GM18526 (cell line): ENCODE data around the gene KCNH3.

Experiments
- POLR2A ChIP-seq: IDR thresholded peaks from 3 replicates; pipeline ENCODE4 v1.6.1; 2011; ENCODE audit not compliant: insufficient read length; ENCODE audit errors: extremely low read depth

Gene KCNH3

DNA sequence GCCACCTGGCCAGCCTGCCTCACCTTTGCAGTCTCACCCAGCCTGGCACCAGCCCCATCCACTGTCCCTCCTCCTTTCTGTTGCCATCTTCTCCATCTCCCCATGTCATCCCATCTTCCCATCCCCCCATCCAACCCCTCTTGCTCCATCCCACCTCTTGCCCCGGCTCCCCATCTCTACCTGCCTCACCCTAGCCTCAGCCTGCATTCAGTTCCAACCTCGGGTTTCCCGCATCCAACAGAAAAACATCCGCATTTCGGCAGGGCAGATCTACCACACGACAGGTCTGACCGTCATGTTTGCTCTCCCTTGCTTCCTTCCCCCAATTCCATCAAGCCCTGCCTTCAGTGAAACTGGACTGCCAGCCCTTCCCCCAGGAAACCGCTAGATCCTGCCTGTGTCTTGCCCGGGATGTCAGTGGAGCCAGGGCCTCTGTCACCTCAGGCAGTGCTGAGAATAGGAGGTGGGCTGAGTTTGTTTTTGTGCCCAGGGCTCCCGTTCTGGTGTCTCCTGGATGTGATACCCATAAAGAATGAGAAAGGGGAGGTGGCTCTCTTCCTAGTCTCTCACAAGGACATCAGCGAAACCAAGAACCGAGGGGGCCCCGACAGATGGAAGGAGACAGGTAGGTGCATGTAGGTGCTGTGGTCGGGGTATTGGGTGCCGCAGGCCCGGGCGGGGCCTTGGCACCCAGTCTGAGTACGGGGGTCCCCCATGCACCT is 2.5 kb downstream of the KCNH3 start:
- TF ChIP-seq POLR2A = no peak

DNA sequence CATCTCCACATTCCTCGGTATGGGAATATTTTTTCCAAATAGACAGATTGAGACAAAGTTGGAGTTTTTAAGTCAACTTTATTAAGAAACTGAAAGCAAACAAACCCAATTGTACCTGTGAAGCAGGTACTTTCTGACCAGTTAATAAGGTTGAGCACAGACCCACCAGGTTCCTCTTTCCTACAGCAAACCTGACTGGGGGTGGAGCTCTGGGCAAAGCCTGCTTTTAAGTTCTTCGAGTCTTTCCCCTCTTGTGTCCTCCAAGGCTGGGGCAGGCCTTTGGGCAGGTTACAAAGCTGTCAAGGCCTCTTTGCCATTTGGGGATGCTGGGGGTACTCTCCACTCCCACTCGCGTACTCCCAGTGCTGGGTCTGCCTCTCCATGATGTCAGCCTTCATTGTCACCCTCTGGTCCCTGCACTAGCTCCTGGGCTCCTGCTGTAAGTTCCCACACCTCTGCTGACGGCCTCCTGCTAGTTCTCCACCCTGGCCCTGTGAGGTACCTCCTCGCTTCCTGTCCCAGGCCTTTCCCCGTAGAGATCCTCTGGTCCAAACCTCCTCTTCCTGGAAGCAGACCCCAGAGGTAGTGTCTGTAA is 3.2 kb downstream of the KCNH3 start:
- TF ChIP-seq POLR2A = no peak

DNA sequence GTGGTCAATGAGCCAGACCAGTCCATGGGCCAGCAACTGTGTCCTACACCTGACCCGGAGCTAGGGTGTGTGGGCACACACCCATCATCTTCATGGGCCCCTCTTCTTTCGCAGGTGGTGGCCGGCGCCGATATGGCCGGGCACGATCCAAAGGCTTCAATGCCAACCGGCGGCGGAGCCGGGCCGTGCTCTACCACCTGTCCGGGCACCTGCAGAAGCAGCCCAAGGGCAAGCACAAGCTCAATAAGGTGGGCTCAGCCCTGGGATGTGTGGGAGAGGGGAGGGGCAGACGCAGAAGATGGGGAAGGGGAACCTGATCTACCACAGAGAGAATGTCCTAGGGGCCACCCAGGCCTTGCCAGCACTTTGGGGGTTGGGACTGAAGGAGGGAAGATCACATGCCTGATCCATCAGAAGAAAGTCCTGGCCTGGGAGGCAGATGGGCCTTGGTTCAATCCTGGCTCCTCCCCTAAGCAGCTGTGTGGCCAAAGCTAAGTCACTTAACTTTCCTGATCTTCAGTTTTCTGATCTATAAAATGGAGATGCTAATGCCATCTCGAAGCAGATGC is 3.8 kb downstream of the KCNH3 start:
- no peak for TF ChIP-seq POLR2A

DNA sequence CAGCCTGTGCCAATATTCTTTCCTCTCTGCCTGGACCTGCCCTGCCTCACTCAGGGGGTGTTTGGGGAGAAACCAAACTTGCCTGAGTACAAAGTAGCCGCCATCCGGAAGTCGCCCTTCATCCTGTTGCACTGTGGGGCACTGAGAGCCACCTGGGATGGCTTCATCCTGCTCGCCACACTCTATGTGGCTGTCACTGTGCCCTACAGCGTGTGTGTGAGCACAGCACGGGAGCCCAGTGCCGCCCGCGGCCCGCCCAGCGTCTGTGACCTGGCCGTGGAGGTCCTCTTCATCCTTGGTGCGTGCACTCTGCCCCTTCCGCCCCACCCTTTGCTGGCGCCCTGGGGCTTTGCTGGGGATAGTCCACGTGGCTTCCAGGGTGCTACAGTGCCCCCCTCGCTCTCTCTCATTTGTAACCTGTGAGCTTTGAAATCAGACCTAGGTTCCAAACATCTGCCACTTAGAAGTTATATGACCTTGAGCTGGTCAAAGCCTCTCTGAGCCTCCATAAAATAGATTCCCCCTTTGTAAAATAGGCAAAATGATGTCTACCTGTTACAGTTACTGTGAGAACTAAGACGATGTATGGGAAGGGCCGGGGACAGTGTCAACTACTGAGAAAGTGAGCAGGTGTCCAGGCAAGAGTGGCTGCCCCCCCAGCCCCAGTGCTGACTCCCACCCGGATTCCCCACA is 4.5 kb downstream of the KCNH3 start:
- no peak for TF ChIP-seq POLR2A

DNA sequence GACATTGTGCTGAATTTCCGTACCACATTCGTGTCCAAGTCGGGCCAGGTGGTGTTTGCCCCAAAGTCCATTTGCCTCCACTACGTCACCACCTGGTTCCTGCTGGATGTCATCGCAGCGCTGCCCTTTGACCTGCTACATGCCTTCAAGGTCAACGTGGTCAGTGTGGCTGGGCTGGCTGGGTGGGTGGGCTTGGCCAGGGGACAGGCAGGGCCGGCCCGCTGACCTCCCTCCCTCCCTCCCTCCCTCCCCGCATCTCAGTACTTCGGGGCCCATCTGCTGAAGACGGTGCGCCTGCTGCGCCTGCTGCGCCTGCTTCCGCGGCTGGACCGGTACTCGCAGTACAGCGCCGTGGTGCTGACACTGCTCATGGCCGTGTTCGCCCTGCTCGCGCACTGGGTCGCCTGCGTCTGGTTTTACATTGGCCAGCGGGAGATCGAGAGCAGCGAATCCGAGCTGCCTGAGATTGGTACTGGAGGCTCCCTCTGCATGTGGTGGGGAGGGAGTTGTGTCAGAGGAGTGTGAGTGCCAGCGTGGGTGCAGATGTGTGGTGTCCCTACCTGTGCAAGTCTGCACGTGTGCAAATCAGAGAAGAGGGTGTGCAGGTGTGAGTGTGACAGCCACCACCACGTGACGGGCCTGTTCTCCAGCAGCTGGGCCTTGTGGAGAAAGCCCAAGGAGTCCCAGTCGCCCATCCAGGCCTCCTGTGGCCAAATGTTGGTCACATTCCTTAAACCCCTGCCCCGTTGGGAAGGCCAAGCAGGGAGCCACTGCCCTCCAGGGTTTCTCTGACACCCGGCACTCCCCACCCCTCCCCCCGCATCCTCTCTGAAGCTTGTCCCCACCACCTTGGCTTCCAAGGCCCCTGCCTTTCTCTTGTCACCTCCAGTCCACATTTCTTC is 5.3 kb downstream of the KCNH3 start:
- TF ChIP-seq POLR2A = no peak

DNA sequence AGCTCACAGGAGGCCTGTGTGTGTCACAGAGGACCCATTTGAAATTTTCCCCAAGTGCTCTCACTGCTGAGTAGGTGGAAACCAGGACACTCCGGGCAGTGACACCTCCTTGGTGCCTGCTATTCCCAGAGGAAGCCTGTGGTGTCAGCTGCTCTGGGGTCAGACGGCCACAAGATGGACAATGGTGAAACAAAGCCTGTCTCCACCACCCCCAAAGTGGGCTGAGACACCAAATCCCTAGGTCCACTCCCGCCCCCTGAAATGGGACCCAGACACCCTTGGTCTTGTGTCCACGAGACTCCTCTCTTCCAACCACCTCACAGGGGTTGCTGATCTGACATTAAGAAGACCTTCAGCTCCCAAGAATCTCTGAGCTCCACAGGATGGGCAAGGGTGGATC is 7.0 kb downstream of the KCNH3 start:
- TF ChIP-seq POLR2A = no peak

DNA sequence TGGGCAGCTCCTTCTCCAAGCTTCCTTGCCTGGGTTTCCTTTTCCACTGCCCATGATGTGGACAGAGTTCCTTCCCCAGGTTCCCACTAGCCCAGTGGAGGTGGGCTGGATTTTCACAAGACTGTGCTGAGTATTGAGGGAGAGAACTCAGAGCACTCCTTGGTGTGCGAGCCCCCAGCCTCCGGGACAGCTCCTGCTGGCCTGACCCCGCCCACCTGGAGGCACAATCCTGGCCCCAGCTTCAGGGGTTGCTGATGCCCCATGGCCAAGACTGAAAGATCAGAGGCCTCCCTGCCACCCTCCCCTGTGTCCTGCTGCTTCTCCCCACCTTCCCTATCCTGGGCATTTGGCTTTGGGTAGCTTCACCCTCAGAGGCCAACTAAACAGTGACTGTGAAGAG is 7.7 kb downstream of the KCNH3 start:
- TF ChIP-seq POLR2A = no peak

DNA sequence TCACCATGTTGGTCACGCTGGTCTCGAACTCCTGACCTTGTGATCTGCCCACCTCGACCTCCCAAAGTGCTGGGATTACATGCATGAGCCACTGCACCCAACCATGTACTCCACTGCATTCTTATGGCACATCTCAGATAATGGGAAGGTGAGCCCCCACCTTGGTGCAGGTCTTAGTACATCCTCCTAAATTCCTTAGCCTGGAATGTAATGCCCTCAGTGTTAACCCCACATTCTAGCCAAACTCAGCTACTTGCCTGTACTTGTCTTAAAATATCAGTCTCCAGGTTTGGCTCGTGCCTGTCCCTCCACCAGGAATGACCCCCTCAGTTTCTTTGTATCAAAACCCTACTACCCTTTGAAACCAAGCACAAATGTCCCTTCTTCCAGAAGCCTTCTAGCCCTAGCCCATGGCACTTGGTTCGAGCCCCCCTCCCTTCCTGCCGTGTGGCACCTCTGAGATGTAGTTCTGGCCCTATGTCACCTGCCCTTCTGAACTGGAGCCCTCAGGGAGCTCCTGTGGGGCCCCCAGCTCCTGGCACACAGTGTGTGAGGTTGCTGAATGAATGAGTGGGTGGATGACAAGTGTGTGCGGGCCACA is 8.4 kb downstream of the KCNH3 start:
- TF ChIP-seq POLR2A = no peak

DNA sequence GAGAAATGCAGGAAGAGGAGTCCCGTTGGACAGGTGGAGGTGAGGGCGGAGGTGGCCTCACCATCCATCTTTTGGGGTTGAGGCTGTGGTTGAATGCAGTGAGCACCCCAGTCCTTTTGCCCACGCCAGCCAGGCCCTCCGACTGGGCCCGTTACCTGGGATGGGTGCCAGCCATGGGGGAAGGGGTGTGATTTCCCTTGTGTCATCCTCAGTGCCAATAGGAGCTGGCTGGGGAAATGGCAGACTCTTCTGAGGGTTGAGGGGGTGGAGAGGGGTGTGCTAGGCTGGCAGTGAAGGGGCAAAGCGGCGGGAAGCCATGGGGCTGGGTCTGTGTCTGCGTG is 9.6 kb downstream of the KCNH3 start:
- no peak for TF ChIP-seq POLR2A

DNA sequence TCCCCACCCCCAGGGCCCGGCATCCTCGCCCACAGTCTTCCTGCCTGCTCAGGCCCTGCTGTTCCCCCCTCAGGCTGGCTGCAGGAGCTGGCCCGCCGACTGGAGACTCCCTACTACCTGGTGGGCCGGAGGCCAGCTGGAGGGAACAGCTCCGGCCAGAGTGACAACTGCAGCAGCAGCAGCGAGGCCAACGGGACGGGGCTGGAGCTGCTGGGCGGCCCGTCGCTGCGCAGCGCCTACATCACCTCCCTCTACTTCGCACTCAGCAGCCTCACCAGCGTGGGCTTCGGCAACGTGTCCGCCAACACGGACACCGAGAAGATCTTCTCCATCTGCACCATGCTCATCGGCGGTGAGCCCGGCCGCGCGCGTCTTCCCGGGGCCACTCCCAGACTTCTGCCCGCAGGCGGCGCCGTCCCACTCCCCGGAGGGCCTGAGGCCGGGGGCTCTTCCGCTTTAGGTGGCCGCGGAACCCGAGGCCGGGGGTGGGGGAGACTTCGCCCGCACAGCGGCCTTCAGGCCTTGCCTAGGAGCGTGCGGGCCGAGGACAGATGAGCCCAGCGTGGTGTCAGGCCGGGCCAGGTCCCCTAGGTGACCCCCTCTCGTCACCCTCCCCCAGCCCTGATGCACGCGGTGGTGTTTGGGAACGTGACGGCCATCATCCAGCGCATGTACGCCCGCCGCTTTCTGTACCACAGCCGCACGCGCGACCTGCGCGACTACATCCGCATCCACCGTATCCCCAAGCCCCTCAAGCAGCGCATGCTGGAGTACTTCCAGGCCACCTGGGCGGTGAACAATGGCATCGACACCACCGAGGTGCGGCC is 10.2 kb downstream of the KCNH3 start:
- TF ChIP-seq POLR2A = no peak

DNA sequence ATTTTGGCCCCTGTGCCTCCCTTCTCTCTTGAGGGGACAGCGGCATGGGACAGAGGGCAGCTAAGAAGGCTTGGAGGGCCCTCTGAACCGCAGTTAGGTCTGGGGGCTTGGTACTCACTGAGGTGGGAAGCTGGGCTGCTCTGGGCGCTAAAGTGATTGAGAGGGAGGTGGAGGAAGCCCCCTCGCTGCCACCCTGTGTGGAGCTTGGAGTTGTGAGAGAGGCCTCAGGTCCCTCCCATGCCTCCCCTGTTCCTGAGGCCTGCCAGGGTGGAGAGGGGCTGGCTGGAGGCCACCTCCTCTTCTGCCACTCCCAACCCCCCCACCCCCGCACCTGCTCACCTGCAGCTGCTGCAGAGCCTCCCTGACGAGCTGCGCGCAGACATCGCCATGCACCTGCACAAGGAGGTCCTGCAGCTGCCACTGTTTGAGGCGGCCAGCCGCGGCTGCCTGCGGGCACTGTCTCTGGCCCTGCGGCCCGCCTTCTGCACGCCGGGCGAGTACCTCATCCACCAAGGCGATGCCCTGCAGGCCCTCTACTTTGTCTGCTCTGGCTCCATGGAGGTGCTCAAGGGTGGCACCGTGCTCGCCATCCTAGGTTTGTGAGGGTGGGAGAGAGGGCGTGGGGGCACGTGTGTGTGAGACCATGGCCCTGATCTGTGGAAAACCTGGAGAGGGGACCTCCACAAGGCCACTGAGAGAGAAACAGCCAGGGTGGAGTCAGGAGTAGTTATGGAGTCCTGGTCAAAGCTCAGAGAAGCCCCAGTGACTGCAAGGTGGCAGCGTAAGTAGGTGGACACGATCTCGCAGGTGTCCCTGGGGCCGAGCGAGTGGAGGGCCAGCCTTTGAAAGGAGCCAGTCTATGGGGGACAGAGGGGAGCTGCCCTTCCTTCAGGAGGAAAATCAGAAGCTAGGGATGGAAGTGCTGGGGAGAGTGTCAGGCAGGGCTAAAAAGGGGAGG is 11.2 kb downstream of the KCNH3 start:
- TF ChIP-seq POLR2A = no peak

DNA sequence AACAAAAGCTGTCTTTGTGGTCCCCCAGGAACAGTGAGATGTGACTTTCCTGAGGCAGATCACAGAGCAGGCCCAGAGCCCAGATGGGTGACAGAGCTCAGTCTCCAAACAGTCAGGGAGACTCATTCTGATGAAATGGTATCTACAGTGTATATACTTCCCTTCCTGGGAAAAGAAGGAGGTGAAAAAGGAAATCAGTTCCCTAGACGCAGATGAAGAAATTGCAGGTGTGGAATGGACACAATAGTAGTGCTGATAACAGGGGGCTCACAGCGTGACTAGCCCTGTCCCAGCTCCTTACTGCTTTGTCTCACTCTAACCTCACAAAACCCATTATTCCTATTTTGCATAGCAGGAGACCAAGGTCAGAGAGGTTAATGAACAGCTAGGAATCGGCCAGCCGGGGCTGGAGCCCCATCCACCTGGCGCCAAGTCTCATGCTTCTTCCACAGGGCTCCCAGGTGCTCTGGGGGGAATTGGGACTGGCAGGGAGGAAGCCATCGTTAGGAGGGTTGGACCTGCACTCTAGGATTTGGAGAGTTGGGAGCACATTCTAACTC is 11.9 kb downstream of the KCNH3 start:
- TF ChIP-seq POLR2A = no peak

DNA sequence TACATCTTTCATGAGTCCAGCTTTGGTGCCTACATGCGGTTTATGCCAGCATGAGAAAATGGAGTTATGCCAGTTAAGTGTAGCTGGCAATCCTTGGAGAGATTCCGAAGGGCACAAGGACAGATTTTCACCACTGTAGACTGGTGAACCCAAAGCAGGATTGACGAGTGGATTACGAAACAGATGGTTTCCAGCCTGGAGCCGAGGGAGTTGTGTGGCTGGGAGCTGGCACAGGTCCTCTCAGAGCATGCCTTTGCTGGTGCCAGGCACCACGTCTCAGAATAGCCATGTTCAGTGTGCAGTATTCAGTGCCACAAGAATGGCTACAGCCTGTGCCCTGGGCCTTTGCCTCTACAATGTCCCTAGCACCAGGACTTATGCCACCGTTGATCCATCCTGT is 13.2 kb downstream of the KCNH3 start:
- TF ChIP-seq POLR2A = no peak
